Natural killer cell (primary cell): ENCODE data around the gene ST6GALNAC1. TPM values are rescaled to one million over a fixed set of nuclear protein-coding genes. Genes with fewer than 3 reads are reported as not detected.

ENCODE experiments used
- ATAC-seq, 3 donors: fragments of 150-1000 bp in 2 of 3; fragments of 200-7000 bp in 1 of 3; cut with Tn5 transposase; 1 replicate in 1 of 3; 2 replicates in 2 of 3; pipeline ENCODE4 v1.10.0; 2021; ENCODE audit warnings: mild to moderate bottlenecking in 2 of 3, moderate library complexity in 2 of 3
- DNase-seq, 2 donors: peaks; one replicate each; pipeline versions ENCODE4 v3.0.0 to v3.0.0-alpha.2; 2013 to 2021; ENCODE audit warnings: mixed read lengths in 1 of 2
- H3K27ac ChIP-seq: one replicate; pipeline ENCODE4 v1.5.1; 2013; ENCODE audit warnings: mild to moderate bottlenecking, low read length
- H3K27me3 ChIP-seq: one replicate; pipeline ENCODE4 v1.6.1; 2013; ENCODE audit warnings: low read length; ENCODE audit not compliant: control insufficient read depth, insufficient read depth
- H3K36me3 ChIP-seq: one replicate; pipeline ENCODE4 v1.6.1; 2013; ENCODE audit warnings: low read length; ENCODE audit not compliant: control insufficient read depth, insufficient read depth
- H3K4me1 ChIP-seq: one replicate; pipeline ENCODE4 v1.6.1; 2013; ENCODE audit warnings: low read length; ENCODE audit not compliant: control insufficient read depth, insufficient read depth
- H3K4me3 ChIP-seq: one replicate; pipeline ENCODE4 v1.5.1; 2013; ENCODE audit warnings: low read length
- H3K9me3 ChIP-seq: one replicate; pipeline ENCODE4 v1.6.1; 2013; ENCODE audit warnings: low read length; ENCODE audit not compliant: control insufficient read depth, insufficient read depth
- H3K27ac Mint-ChIP-seq, 2 donors: one replicate each; pipeline ENCODE4 v1.8.0; 2022; ENCODE audit warnings: mild to moderate bottlenecking in 2 of 2, mixed read lengths in 2 of 2, moderate library complexity in 1 of 2
- H3K27me3 Mint-ChIP-seq, 2 donors: one replicate each; pipeline ENCODE4 v1.8.0; 2022; ENCODE audit warnings: low read depth in 2 of 2, mixed read lengths in 2 of 2
- H3K36me3 Mint-ChIP-seq: one replicate; pipeline ENCODE4 v1.8.0; 2022; ENCODE audit warnings: mixed read lengths
- H3K4me1 Mint-ChIP-seq, 2 donors: one replicate each; pipeline ENCODE4 v1.8.0; 2022; ENCODE audit warnings: mixed read lengths in 2 of 2
- H3K4me3 Mint-ChIP-seq: one replicate; pipeline ENCODE4 v1.8.0; 2022; ENCODE audit warnings: mild to moderate bottlenecking, moderate library complexity, mixed read lengths
- H3K9me3 Mint-ChIP-seq, 2 donors: one replicate each; pipeline ENCODE4 v1.8.0; 2022; ENCODE audit warnings: mixed read lengths in 2 of 2
- CTCF ChIP-seq: fragments of 200-600 bp; IDR thresholded peaks from one replicate; pipeline ENCODE4 v1.8.0; 2022; ENCODE audit warnings: antibody characterized with exemption
- WGBS: methylation state at CpG from one replicate; pipeline ENCODE4 v1.1.7; 2013; ENCODE audit warnings: missing lambda C conversion rate; ENCODE audit not compliant: insufficient coverage; 5-methylcytosine and 5-hydroxymethylcytosine counted together
- intact Hi-C: fragments of 100-400 bp; cut with micrococcal nuclease; formaldehyde crosslinking; loops from one replicate; pipeline ENCODE4 v1.14.2; 2022
- total RNA-seq, 4 donors: library from RNA; stranded (reverse); fragments of 120-200 nt in 1 of 4; gene quantifications; one replicate each; pipeline versions ENCODE4 v1.2.3 to v1.2.4, GENCODE V29; 2013 to 2022

ST6GALNAC1 gene
- total RNA-seq, 3 donors from 2014 or later (not counting 1 experiment from before 2014, with no cell fraction given) = 1.0 TPM; not detected in 2

DNA sequence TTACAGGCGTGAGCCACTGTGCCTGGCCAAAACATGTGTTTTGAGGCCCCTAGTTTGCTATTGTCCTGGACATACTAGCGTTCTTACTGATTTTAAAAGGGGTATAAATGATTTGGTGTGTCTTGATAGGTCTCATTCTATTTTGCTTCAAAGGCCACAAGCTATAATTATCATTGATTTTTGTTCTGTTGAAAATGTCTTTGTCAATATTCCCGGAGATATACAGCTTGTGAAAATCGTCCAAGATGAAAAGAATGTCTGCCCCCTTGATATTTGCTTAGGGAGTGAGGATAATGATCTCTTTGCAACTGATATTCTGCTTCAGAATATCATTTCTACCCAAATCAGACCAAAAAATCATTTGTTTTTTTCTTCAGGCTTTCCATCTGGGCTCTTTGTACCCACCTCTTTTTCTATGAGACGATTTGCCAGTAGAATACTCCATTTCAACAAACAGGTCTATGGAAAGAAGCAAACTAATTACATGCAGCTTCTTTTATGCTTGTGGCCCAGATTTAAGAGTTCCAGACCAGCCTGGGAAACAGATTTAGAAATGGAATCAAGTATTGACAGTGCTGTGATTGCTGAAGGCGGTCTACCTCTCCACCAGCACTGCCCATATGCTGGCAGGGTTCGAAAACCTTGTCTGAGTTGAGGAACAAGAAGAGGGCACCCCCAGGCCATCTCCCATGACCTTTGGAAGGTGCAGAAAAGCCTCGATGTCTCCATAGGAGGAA is 14.1 kb upstream of the ST6GALNAC1 start:
- no peak for DNase-seq
- intact Hi-C loops = no loop called here
- Mint-ChIP-seq H3K27me3 (no peaks in the 10 kb centered on the region), H3K4me1 (peaks cover 20% of the 10 kb centered on the region in 2 donors), H3K36me3 (no peaks in the 10 kb centered on the region), H3K4me3 (no peak overlapping the region), H3K27ac (no peak overlapping the region), H3K9me3 (no peaks in the 10 kb centered on the region)
- Histone ChIP-seq H3K27me3 (no peaks in the 10 kb centered on the region), H3K4me3 (no peak overlapping the region), H3K4me1 (peaks cover 23% of the 10 kb centered on the region), H3K9me3 (no peaks in the 10 kb centered on the region), H3K36me3 (no peaks in the 10 kb centered on the region), H3K27ac (no peak overlapping the region)
- 83% methylated on average over 8 of the region's 8 CpGs for WGBS
- ATAC-seq = no peak
- TF ChIP-seq CTCF = no peak

- Mint-ChIP-seq H3K27me3 (peaks cover 0 to 6% of the 10 kb centered on the region in 2 donors), H3K36me3 (no peaks in the 10 kb centered on the region), H3K4me1 (peaks cover 6 to 7% of the 10 kb centered on the region in 2 donors), H3K4me3 (no peak overlapping the region), H3K27ac (no peak overlapping the region), H3K9me3 (no peaks in the 10 kb centered on the region)
- TF ChIP-seq CTCF = no peak
- intact Hi-C loops = no loop called here
- H3K36me3 ChIP-seq = no peaks in the 10 kb centered on the region
- ATAC-seq = no peak
- DNase-seq = no peak
- H3K27ac ChIP-seq = no peak overlapping the region
- no peaks in the 10 kb centered on the region for H3K9me3 ChIP-seq
- whole genome bisulfite sequencing = 100% methylated on average over 1 of the region's 1 CpG
- H3K27me3 ChIP-seq = no peaks in the 10 kb centered on the region
- H3K4me3 ChIP-seq = no peak overlapping the region
- peaks cover 15% of the 10 kb centered on the region for H3K4me1 ChIP-seq
These were observed 10.9 kb upstream of the ST6GALNAC1 start for GRCh38 chr17:76654408-76654807.

DNA sequence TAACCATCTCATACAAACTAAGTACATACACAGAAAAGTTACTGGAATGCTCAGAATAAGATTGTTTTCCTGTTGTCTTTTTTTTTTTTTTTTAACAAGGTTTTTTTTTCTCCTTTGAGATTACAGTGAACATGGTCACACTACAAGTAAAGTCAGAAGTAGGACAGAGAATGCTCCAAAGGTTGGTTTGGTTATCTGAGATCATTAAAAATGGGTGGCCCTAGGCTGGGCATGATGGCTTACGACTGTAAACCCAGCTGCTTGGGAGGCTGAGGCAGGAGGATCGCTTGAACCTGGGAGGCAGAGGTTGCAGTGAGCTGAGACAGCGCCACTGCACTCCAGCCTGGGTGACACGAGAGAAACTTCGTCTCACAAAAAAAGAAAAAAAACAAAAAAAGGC is 6.9 kb upstream of the ST6GALNAC1 start:
- H3K9me3 Mint-ChIP-seq = peaks cover 0 to 4% of the 10 kb centered on the region in 2 donors
- peaks cover 11% of the 10 kb centered on the region in 2 donors for H3K27me3 Mint-ChIP-seq
- H3K27ac ChIP-seq = no peak overlapping the region
- H3K27me3 ChIP-seq = no peaks in the 10 kb centered on the region
- H3K4me3 Mint-ChIP-seq = no peak overlapping the region
- no peak overlapping the region for H3K27ac Mint-ChIP-seq
- H3K36me3 Mint-ChIP-seq = peaks cover 11% of the 10 kb centered on the region
- no peaks in the 10 kb centered on the region for H3K9me3 ChIP-seq
- no peak for ATAC-seq
- DNase-seq = no peak
- 95% methylated on average over 2 of the region's 5 CpGs for WGBS
- no peaks in the 10 kb centered on the region for H3K4me1 ChIP-seq
- H3K36me3 ChIP-seq = no peaks in the 10 kb centered on the region
- H3K4me3 ChIP-seq = no peak overlapping the region
- TF ChIP-seq CTCF = no peak
- no peaks in the 10 kb centered on the region for H3K4me1 Mint-ChIP-seq
- intact Hi-C loops = no loop called here

DNA sequence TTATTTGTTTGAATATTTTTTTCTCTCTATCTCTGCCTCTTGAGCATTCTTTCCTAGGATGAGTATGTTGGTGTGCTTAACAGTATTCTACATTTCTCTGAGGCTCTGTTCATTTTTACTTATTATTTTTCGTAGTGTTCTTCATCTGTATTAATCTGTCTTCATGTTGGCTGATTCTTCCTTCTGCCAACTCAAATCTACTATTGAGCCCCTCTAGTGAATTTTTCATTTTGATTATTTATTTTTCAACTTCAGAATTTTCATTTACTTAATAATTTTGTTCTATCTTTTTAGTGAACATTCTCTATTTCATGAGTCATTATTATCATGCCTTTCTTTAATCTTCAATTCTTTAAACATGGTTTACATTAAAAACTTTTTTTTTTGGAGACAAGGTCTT is 3.2 kb upstream of the ST6GALNAC1 start:
- no CpG with 5 or more reads among the region's 1 CpG for WGBS
- TF ChIP-seq CTCF = no peak
- H3K27ac Mint-ChIP-seq = no peak overlapping the region

More for the DNA sequence above, 3.2 kb upstream of the ST6GALNAC1 start:
- Histone ChIP-seq H3K4me3 (no peak overlapping the region), H3K9me3 (no peaks in the 10 kb centered on the region), H3K27me3 (no peaks in the 10 kb centered on the region), H3K36me3 (no peaks in the 10 kb centered on the region), H3K27ac (no peak overlapping the region), H3K4me1 (no peaks in the 10 kb centered on the region)
- Mint-ChIP-seq H3K27me3 (peaks cover 11 to 14% of the 10 kb centered on the region in 2 donors), H3K36me3 (peaks cover 11% of the 10 kb centered on the region), H3K4me1 (no peaks in the 10 kb centered on the region), H3K9me3 (peaks cover 0 to 4% of the 10 kb centered on the region in 2 donors), H3K4me3 (no peak overlapping the region)
- DNase-seq (no peak), ATAC-seq (no peak)
- intact Hi-C loops = no loop called here
